Liver (tissue), 9 donors: Measurements from ENCODE around the gene RAB3B. TPM values are rescaled to one million over a fixed set of nuclear protein-coding genes. Genes with fewer than 3 reads are reported as not detected.

Experiments used
- DNase-seq: peaks from one replicate; pipeline ENCODE4 v3.0.0-alpha.2; 2017; ENCODE audit warnings: low spot score
- H3K27ac ChIP-seq, 2 donors: one replicate each; pipeline ENCODE4 v1.7.0; 2013; ENCODE audit warnings: inconsistent platforms in 2 of 2, low read length in 2 of 2, control low read depth in 1 of 2, low read depth in 1 of 2, mild to moderate bottlenecking in 1 of 2
- H3K27me3 ChIP-seq, 4 donors: one replicate each; pipeline versions ENCODE4 v1.6.1 to v1.7.0; 2013; ENCODE audit warnings: low read length in 3 of 4, inconsistent platforms in 1 of 4, mild to moderate bottlenecking in 1 of 4, moderate library complexity in 1 of 4; ENCODE audit not compliant: control insufficient read depth in 4 of 4, insufficient read depth in 4 of 4
- H3K36me3 ChIP-seq, 4 donors: one replicate each; pipeline versions ENCODE4 v1.6.1 to v1.7.0; 2013; ENCODE audit warnings: low read length in 3 of 4, mild to moderate bottlenecking in 3 of 4, low read depth in 1 of 4, moderate library complexity in 1 of 4; ENCODE audit not compliant: control insufficient read depth in 4 of 4, insufficient read depth in 3 of 4
- H3K4me1 ChIP-seq, 4 donors: one replicate each; pipeline versions ENCODE4 v1.6.1 to v1.7.0; 2013; ENCODE audit warnings: low read length in 3 of 4, mild to moderate bottlenecking in 3 of 4, moderate library complexity in 1 of 4; ENCODE audit not compliant: control insufficient read depth in 4 of 4, insufficient read depth in 4 of 4
- H3K4me3 ChIP-seq, 3 donors: one replicate each; pipeline versions ENCODE4 v1.6.1 to v1.7.0; 2013; ENCODE audit warnings: low read length in 3 of 3, control low read depth in 1 of 3, low read depth in 1 of 3, mild to moderate bottlenecking in 1 of 3
- H3K9ac ChIP-seq, 2 donors: one replicate each; pipeline ENCODE4 v1.7.0; 2013; ENCODE audit warnings: low read length in 2 of 2, mild to moderate bottlenecking in 2 of 2, moderate library complexity in 2 of 2, control low read depth in 1 of 2, low read depth in 1 of 2
- H3K9me3 ChIP-seq, 4 donors: one replicate each; pipeline versions ENCODE4 v1.6.1 to v1.7.0; 2013; ENCODE audit warnings: low read length in 3 of 4; ENCODE audit not compliant: control insufficient read depth in 4 of 4
- ATF3 ChIP-seq: IDR thresholded peaks from 2 replicates; pipeline ENCODE4 v1.6.1; 2016; ENCODE audit warnings: antibody characterized with exemption
- CTCF ChIP-seq: fragments of 150-350 bp; IDR thresholded peaks from 2 replicates; pipeline ENCODE4 v1.5.1; 2017; ENCODE audit warnings: improper control_type of control experiment, low read depth, low read length; ENCODE audit not compliant: missing input control
- EGR1 ChIP-seq, 2 donors: IDR thresholded peaks; 2 replicates each; pipeline ENCODE4 v1.6.1; 2016 to 2018; ENCODE audit warnings: antibody characterized with exemption in 2 of 2, low read depth in 2 of 2
- FOXA1 ChIP-seq: IDR thresholded peaks from 2 replicates; pipeline ENCODE4 v1.6.1; 2016; ENCODE audit warnings: antibody characterized with exemption
- FOXA2 ChIP-seq: IDR thresholded peaks from 2 replicates; pipeline ENCODE4 v1.6.1; 2016; ENCODE audit warnings: antibody characterized with exemption
- GABPA ChIP-seq, 2 donors: IDR thresholded peaks in 1 of 2; conservative IDR thresholded peaks in 1 of 2; 2 replicates each; pipeline ENCODE4 v1.6.1; 2016; ENCODE audit warnings: antibody characterized with exemption in 2 of 2, mild to moderate bottlenecking in 1 of 2, moderate library complexity in 1 of 2
- HNF4A ChIP-seq, 2 donors: conservative IDR thresholded peaks; 2 replicates each; pipeline ENCODE4 v1.6.1; 2016; ENCODE audit warnings: antibody characterized with exemption in 2 of 2, mild to moderate bottlenecking in 2 of 2
- JUND ChIP-seq, 2 donors: IDR thresholded peaks; 2 replicates each; pipeline ENCODE4 v1.6.1; 2016; ENCODE audit warnings: antibody characterized with exemption in 2 of 2
- NR2F2 ChIP-seq: IDR thresholded peaks from 2 replicates; pipeline ENCODE4 v1.6.1; 2016; ENCODE audit warnings: antibody characterized with exemption
- RAD21 ChIP-seq, 2 donors: IDR thresholded peaks; 2 replicates each; pipeline ENCODE4 v1.6.1; 2016; ENCODE audit warnings: antibody characterized with exemption in 2 of 2, mild to moderate bottlenecking in 2 of 2
- RXRA ChIP-seq, 2 donors: IDR thresholded peaks; 2 replicates each; pipeline ENCODE4 v1.6.1; 2017 to 2018; ENCODE audit warnings: antibody characterized with exemption in 2 of 2, mild to moderate bottlenecking in 1 of 2
- SP1 ChIP-seq: IDR thresholded peaks from 2 replicates; pipeline ENCODE4 v1.6.1; 2018; ENCODE audit warnings: antibody characterized with exemption, mild to moderate bottlenecking
- TAF1 ChIP-seq: conservative IDR thresholded peaks from 2 replicates; pipeline ENCODE4 v1.6.1; 2016; ENCODE audit warnings: antibody characterized with exemption, mild to moderate bottlenecking
- YY1 ChIP-seq: IDR thresholded peaks from 2 replicates; pipeline ENCODE4 v1.6.1; 2016; ENCODE audit warnings: antibody characterized with exemption, mild to moderate bottlenecking
- ZBTB33 ChIP-seq: IDR thresholded peaks from 2 replicates; pipeline ENCODE4 v1.6.1; 2016; ENCODE audit warnings: antibody characterized with exemption
- WGBS: extraction: QIAGEN DNeasy Blood & Tissue Kit; methylation state at CpG from one replicate; pipeline ENCODE4 v1.1.7; 2013; 5-methylcytosine and 5-hydroxymethylcytosine counted together
- polyA plus RNA-seq, 2 donors: library from polyadenylated mRNA; stranded (reverse) in 1 of 2; unstranded in 1 of 2; fragments of 200-250 nt in 1 of 2; fragments of >200 nt in 1 of 2; fragmentation: Nextera tagmentation in 1 of 2; extraction: Ambion mirVana in 1 of 2; gene quantifications; one replicate each; pipeline versions ENCODE4 v1.2.1 to v1.2.3, GENCODE V29; 2013 to 2015
- total RNA-seq, 2 donors: library from RNA; depleted of rRNA; stranded (reverse); fragments of >200 nt; gene quantifications; one replicate each; pipeline ENCODE4 v1.2.3, GENCODE V29; 2014
- donor health status: healthy.
- donor health status: healthy.
- donor health status: healthy.
- donor health status: healthy.
- donor health status: healthy.

The RAB3B gene
- total and polyA plus RNA-seq, 4 donors = 0.17 to 5.4 (median 0.32) TPM

GRCh38 chr1:51910221-51911000, 80.1 kb downstream of the RAB3B start:
- TF ChIP-seq TAF1 (no peak), EGR1 (IDR thresholded peaks at IDR 0.05; ENCODE audit: low read depth in 2 of 2) (no peak), CTCF (no peak)
- H3K27me3 ChIP-seq = peaks cover 0 to 12% (median 0%) of the 10 kb centered on the region in 4 donors

GRCh38 chr1:51908499-51908898, 82.0 kb downstream of the RAB3B start:
- Histone ChIP-seq H3K27ac (no peak overlapping the region), H3K4me3 (no peak overlapping the region), H3K4me1 (no peaks in the 10 kb centered on the region), H3K27me3 (peaks cover 0 to 12% (median 0%) of the 10 kb centered on the region in 4 donors), H3K36me3 (no peaks in the 10 kb centered on the region), H3K9ac (no peak overlapping the region), H3K9me3 (no peaks in the 10 kb centered on the region)
- DNase-seq = no peak
- 64% methylated on average over 2 of the region's 2 CpGs for WGBS
- TF ChIP-seq HNF4A (conservative IDR thresholded peaks at IDR 0.05) (no peak), TAF1 (no peak), CTCF (no peak), ATF3 (no peak)

More at GRCh38 chr1:51910221-51911000, 80.1 kb downstream of the RAB3B start:
- Histone ChIP-seq H3K4me1 (no peaks in the 10 kb centered on the region), H3K9me3 (no peaks in the 10 kb centered on the region), H3K27ac (no peak overlapping the region), H3K36me3 (no peaks in the 10 kb centered on the region), H3K4me3 (no peak overlapping the region), H3K9ac (no peak overlapping the region)
- no peak for DNase-seq
- WGBS = 82% methylated on average over 4 of the region's 4 CpGs

- Histone ChIP-seq H3K9ac (no peak overlapping the region), H3K36me3 (no peaks in the 10 kb centered on the region), H3K9me3 (no peaks in the 10 kb centered on the region), H3K27me3 (peaks cover 0 to 12% (median 0%) of the 10 kb centered on the region in 4 donors), H3K27ac (no peak overlapping the region), H3K4me1 (no peaks in the 10 kb centered on the region), H3K4me3 (no peak overlapping the region)
- no peak for DNase-seq
- TF ChIP-seq CTCF = no peak
- no peak for TF ChIP-seq NR2F2
- TF ChIP-seq ATF3 = no peak
- no peak for TF ChIP-seq HNF4A (conservative IDR thresholded peaks at IDR 0.05)
- no peak for TF ChIP-seq RAD21 (IDR thresholded peaks at IDR 0.05)
- TF ChIP-seq JUND (IDR thresholded peaks at IDR 0.05) = no peak
- TF ChIP-seq SP1 = no peak
- no peak for TF ChIP-seq ZBTB33
- no peak for TF ChIP-seq FOXA1
- no peak for TF ChIP-seq RXRA (IDR thresholded peaks at IDR 0.05)
- TF ChIP-seq FOXA2 = no peak
- TF ChIP-seq YY1 = no peak
- TF ChIP-seq EGR1 (IDR thresholded peaks at IDR 0.05; ENCODE audit: low read depth in 2 of 2) = no peak
- no peak for TF ChIP-seq GABPA (IDR thresholded peaks at IDR 0.05 in 1 of 2, conservative IDR thresholded peaks at IDR 0.05 in 1 of 2)
- TF ChIP-seq TAF1 = no peak
- 79% methylated on average over 4 of the region's 4 CpGs for WGBS
Observed at GRCh38 chr1:51907079-51907702, 83.3 kb downstream of the RAB3B start.
